PFSK-1 (cell line): ENCODE measurements around the gene ATP10A.

Source experiments
- FOXP2 ChIP-seq: optimal IDR thresholded peaks from 2 replicates; pipeline ENCODE3; 2011; ENCODE audit warnings: borderline replicate concordance, control low read depth, inconsistent platforms; ENCODE audit not compliant: insufficient read depth; ENCODE audit errors: extremely low read length, extremely low read depth
- POLR2AphosphoS5 ChIP-seq: IDR thresholded peaks from 2 replicates; pipeline ENCODE4 v1.6.1; 2012; ENCODE audit warnings: low read depth, mild to moderate bottlenecking, control low read depth, low read length, moderate library complexity
- SIN3A ChIP-seq: IDR thresholded peaks from 2 replicates; pipeline ENCODE4 v1.6.1; 2012; ENCODE audit warnings: mild to moderate bottlenecking, low read length, moderate library complexity, borderline replicate concordance; ENCODE audit not compliant: insufficient read depth
- TAF1 ChIP-seq: IDR thresholded peaks from 2 replicates; pipeline ENCODE4 v1.6.1; 2012; ENCODE audit warnings: low read length, control low read depth, borderline replicate concordance; ENCODE audit not compliant: insufficient read depth
- TF ChIP-seq, protein P1 (sequence below), 2 experiments: IDR thresholded peaks; 2 replicates each; pipeline versions ENCODE4 v1.6.1 to v1.8.0; 2011 to 2012; ENCODE audit warnings: low read depth in 2 of 2, low read length in 2 of 2, control low read depth in 1 of 2, inconsistent platforms in 1 of 2, mild to moderate bottlenecking in 1 of 2, moderate library complexity in 1 of 2; ENCODE audit not compliant: insufficient read depth in 1 of 2

ATP10A gene

DNA sequence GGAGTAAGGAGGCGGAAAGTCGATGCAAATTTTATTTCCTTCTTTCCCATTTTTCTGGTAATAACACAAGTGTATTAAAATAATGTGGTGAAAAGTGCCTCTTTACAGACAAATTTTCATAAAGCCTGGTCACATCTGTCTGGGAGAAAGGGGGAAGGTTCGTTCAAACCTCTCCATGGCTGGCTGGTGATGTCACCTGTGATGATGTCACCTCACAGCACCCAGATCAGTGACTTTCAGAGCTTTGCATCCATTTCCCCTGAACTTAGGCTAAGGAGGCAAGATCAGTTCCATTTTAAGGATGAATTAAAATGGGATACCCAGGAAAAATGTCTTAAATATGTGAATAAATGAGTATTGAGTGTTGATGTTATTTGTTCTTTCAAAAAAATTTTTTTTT is 34.1 kb downstream of the ATP10A start:
- TF ChIP-seq, protein P1, sequence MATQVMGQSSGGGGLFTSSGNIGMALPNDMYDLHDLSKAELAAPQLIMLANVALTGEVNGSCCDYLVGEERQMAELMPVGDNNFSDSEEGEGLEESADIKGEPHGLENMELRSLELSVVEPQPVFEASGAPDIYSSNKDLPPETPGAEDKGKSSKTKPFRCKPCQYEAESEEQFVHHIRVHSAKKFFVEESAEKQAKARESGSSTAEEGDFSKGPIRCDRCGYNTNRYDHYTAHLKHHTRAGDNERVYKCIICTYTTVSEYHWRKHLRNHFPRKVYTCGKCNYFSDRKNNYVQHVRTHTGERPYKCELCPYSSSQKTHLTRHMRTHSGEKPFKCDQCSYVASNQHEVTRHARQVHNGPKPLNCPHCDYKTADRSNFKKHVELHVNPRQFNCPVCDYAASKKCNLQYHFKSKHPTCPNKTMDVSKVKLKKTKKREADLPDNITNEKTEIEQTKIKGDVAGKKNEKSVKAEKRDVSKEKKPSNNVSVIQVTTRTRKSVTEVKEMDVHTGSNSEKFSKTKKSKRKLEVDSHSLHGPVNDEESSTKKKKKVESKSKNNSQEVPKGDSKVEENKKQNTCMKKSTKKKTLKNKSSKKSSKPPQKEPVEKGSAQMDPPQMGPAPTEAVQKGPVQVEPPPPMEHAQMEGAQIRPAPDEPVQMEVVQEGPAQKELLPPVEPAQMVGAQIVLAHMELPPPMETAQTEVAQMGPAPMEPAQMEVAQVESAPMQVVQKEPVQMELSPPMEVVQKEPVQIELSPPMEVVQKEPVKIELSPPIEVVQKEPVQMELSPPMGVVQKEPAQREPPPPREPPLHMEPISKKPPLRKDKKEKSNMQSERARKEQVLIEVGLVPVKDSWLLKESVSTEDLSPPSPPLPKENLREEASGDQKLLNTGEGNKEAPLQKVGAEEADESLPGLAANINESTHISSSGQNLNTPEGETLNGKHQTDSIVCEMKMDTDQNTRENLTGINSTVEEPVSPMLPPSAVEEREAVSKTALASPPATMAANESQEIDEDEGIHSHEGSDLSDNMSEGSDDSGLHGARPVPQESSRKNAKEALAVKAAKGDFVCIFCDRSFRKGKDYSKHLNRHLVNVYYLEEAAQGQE (IDR thresholded peaks at IDR 0.05; ENCODE audit: insufficient read depth in 1 of 2, low read depth in 2 of 2, low read length in 2 of 2) = no peak
- TF ChIP-seq FOXP2 (no peak), SIN3A (no peak), POLR2AphosphoS5 (no peak), TAF1 (no peak)

DNA sequence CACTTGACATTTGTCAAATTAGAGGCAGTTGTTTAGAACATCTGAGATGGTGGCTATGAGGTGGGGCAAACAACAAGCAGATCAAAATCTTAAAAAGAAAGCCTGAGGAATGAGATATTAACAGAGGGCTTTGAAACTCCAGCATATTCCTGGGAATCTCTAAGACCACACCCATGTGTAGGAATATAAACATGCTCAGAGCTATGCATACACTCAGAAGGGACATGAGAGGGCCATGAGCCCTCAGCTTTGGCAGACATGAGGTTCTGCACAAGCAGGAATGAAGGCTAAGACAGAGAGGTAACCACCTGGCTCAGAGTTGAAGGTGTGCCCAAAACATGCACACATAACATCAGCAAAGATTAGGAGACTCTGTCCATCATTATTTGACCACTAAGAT is 37.9 kb downstream of the ATP10A start:
- TF ChIP-seq POLR2AphosphoS5 (no peak), FOXP2 (no peak), SIN3A (no peak), TAF1 (no peak)
- TF ChIP-seq, protein P1 (IDR thresholded peaks at IDR 0.05; ENCODE audit: insufficient read depth in 1 of 2, low read depth in 2 of 2, low read length in 2 of 2) = no peak

DNA sequence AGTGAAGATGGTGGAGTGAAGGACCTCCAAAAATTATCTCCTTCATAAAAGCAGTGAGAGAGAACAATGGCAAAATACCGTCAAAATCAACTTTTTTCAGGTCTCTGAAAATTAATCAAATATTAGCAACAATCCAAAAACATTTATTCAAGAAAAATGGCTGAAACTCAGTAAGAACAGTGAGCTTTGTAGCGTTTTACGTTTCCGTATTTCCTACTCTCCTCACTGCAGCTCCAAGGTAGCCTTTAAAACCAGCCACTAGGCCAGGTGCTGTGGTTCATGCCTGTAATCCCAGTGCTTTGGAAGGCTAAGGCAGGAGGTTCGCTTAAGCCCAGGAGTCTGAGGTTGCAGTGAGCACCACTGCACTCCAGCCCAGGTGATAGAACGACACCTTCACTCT is 38.5 kb downstream of the ATP10A start:
- TF ChIP-seq SIN3A = no peak
- TF ChIP-seq FOXP2 = no peak
- TF ChIP-seq POLR2AphosphoS5 = no peak
- no peak for TF ChIP-seq TAF1
- TF ChIP-seq, protein P1 (IDR thresholded peaks at IDR 0.05; ENCODE audit: insufficient read depth in 1 of 2, low read depth in 2 of 2, low read length in 2 of 2) = no peak

DNA sequence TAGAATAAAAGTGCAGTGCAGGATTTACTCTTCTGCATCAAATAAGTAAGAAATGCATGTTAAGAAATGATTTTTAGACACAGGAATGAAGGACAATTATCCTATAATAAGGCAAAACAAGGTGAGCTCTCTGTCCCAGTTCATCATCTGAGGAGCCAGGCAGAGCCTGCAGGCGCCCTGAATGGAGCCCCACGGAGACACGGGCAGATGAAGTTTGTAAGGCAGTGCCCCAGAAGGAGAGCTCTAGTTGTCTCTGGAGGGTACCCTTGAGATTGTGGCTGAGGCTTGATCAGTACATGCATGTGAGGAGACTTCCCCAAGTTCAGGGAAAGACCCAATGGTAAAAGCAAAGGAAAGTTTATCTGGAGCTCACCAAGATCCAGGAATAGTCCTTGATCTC is 50.3 kb downstream of the ATP10A start:
- TF ChIP-seq, protein P1 (IDR thresholded peaks at IDR 0.05; ENCODE audit: insufficient read depth in 1 of 2, low read depth in 2 of 2, low read length in 2 of 2) = no peak
- no peak for TF ChIP-seq POLR2AphosphoS5
- TF ChIP-seq FOXP2 = no peak
- no peak for TF ChIP-seq TAF1
- no peak for TF ChIP-seq SIN3A

DNA sequence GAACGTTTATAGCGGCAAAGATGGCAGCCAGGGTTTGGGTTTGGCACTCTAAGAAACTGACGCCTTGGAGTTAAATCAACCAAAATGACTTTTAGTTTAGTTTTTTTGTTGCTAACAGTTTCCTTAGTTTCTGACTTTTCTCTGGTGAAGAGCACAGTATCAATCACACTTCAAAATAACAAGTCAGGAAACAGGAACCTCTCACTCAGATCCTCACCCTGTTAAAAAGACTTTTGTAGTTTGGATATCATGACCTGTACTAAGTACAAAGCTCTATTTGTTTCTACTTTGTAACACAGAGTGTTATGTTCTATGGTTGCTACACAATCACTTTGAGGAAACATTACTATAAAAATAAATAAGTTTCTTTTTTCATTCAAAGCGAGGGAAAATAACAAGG is 51.1 kb downstream of the ATP10A start:
- TF ChIP-seq SIN3A (no peak), TAF1 (no peak), FOXP2 (no peak), POLR2AphosphoS5 (no peak)
- TF ChIP-seq, protein P1 (IDR thresholded peaks at IDR 0.05; ENCODE audit: insufficient read depth in 1 of 2, low read depth in 2 of 2, low read length in 2 of 2) = no peak
